Bronchial epithelial cell (primary cell): ENCODE results near the gene ARSD. TPM values are rescaled to one million over a fixed set of nuclear protein-coding genes. Genes with fewer than 3 reads are reported as not detected.

Experiments used
- DNase-seq: peaks from one replicate; pipeline ENCODE4 v3.0.0-alpha.2; 2010; ENCODE audit warnings: low read depth
- FAIRE-seq: peaks from 2 replicates; lab custom pipeline; 2011; peaks lifted over from hg19 to GRCh38; lab: Jason Lieb, UNC
- H3K27me3 ChIP-seq: 2 replicates; pipeline ENCODE4 v1.5.1; 2011; ENCODE audit warnings: low read length; ENCODE audit not compliant: control insufficient read depth, insufficient read depth
- H3K36me3 ChIP-seq: 2 replicates; pipeline ENCODE4 v1.5.1; 2011; ENCODE audit warnings: low read length; ENCODE audit not compliant: control insufficient read depth, insufficient read depth
- H3K4me3 ChIP-seq: 2 replicates; pipeline ENCODE4 v1.5.1; 2011; ENCODE audit warnings: mild to moderate bottlenecking, low read depth, low read length, control low read depth
- total RNA-seq: library from RNA; depleted of rRNA; stranded (reverse); fragments of >200 nt; gene quantifications from 2 replicates; pipeline ENCODE4 v1.2.1, GENCODE V29; 2014
- TF ChIP-seq, protein P1 (sequence below): IDR thresholded peaks from 2 replicates; pipeline ENCODE4 v1.5.1; 2011; ENCODE audit warnings: mild to moderate bottlenecking, moderate library complexity, low read length, control low read depth, inconsistent platforms; ENCODE audit not compliant: insufficient read depth, severe bottlenecking

The ARSD gene
- total RNA-seq, 1 donor from 2014 or later, result 11.8 TPM

DNA sequence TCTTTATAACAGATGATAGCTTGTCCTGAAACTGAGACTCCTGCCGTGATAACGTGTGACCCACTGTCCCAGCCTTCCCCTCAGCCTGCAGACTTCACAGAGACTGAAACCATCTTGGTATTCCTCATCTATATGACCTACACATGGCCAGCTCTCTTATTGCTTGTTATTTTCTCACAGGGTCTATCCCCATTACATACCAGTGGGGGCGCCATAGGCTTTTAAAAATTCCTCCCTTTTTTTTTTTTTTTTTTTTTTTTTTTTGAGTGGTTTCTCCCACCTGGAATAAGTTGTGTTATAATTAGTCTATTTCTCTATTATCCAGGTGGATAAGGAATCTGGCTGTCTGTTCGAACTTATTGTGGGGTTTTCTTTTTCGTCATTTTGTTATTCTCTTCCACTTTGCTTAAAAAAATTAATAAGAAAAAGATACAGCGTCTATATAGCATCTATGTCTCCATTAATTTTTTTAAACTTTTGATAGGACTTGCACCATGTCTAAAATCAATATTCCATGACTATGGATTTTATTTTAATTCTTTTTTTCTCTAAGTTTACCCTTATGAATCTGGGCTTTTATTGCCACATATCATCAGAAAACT, 53.2 kb downstream of the ARSD start:
- Histone ChIP-seq H3K27me3 (no peaks in the 10 kb centered on the region), H3K36me3 (no peaks in the 10 kb centered on the region), H3K4me3 (no peak overlapping the region)
- no peak for DNase-seq
- no peak for FAIRE-seq
- TF ChIP-seq, protein P1, sequence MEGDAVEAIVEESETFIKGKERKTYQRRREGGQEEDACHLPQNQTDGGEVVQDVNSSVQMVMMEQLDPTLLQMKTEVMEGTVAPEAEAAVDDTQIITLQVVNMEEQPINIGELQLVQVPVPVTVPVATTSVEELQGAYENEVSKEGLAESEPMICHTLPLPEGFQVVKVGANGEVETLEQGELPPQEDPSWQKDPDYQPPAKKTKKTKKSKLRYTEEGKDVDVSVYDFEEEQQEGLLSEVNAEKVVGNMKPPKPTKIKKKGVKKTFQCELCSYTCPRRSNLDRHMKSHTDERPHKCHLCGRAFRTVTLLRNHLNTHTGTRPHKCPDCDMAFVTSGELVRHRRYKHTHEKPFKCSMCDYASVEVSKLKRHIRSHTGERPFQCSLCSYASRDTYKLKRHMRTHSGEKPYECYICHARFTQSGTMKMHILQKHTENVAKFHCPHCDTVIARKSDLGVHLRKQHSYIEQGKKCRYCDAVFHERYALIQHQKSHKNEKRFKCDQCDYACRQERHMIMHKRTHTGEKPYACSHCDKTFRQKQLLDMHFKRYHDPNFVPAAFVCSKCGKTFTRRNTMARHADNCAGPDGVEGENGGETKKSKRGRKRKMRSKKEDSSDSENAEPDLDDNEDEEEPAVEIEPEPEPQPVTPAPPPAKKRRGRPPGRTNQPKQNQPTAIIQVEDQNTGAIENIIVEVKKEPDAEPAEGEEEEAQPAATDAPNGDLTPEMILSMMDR, result no peak

DNA sequence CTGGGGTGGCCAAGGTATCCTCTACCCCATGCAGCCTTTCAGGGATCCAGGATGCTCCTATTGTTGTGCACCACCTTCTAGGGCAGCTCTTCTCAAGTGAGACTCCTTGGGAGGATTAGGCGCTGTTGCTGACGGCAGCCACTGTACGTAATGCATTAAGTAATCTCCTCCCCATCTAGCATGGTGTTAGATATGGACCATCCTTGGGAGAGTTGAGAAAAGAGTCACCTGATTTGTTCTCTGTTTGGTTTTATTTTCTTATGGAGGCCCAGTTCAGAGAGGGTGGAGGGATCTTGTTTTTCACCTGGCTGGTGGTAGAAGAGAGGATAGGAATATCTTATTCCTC, 54.0 kb downstream of the ARSD start:
- TF ChIP-seq, protein P1, result no peak
- H3K36me3 ChIP-seq, result no peaks in the 10 kb centered on the region
- FAIRE-seq (no peak), DNase-seq (no peak)
- no peaks in the 10 kb centered on the region for H3K27me3 ChIP-seq
- no peak overlapping the region for H3K4me3 ChIP-seq

DNA sequence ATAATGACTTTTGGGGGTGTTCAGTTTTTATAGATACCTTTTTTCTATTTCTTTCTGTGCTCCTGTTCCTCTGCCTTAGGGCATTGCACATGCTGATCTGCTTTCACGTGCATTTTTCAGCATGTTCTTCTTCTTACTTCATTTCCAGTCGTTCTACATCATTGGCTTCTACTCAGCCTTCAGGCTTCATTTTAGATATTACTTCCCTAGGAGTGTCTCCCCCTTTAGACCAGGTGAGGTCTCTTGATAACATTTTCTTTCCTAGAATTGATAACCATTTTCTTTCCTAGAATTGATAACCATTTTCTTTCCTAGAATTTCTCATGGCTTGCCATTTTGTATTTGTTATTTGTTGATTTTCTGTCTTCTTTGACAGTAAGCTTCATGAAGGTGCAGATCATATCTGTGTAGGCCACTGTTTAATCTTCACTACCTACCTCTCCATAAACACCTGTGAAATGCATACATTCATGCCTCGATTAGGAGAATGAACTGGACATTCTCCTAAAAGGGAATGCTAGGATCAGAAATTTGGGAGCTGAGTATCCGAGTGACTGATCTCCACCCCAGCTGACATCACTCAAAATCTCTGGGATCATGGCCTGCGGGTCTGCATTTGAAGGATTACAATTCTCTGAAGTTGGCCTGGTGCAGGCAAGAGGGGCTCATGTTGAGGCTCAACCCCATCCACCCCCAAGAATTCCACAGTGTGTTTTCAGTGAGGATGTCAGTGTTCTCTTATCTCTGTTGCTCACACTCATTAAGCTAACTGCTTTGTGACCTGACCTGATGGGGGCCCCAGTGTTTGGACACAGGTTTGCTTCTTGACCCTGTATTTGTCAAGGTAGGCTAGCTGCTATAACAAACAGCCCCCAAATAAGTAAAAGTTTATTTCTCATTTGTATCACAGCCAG, 54.7 kb downstream of the ARSD start:
- Histone ChIP-seq H3K27me3 (no peaks in the 10 kb centered on the region), H3K4me3 (no peak overlapping the region), H3K36me3 (no peaks in the 10 kb centered on the region)
- DNase-seq (no peak), FAIRE-seq (no peak)
- TF ChIP-seq, protein P1, result no peak

DNA sequence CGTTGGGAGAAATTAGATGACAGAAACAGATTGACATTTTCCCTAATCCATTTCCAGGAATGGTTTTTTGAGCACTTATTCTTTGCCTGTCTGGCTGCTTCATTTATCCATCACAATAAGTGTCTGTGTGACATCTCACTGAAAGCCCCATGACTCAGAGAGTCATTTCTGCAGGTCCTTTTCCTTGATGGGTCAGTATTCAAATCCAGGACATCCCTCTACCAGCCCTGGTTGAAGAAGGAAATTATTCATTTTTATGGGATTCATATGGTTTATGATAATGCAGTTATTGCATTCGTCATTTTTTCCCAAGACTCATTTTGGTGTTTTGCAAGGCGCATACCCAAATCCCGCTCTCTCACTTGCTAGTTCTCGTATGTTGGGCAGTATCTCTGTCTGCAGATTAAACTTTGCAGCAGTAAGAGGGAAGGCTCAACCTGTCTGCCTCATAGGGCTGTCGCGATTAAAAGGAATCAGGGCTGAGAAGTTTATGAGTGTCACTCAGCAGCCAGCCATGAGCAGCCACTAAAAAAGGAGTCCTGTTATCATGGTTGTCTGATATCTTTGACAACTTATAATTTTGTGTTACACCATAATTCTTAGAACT, 56.4 kb downstream of the ARSD start:
- DNase-seq, result no peak
- no peaks in the 10 kb centered on the region for H3K36me3 ChIP-seq
- no peak overlapping the region for H3K4me3 ChIP-seq
- TF ChIP-seq, protein P1, result no peak
- no peak for FAIRE-seq
- H3K27me3 ChIP-seq, result no peaks in the 10 kb centered on the region

GRCh38 chrX:2871831-2872230, 57.3 kb downstream of the ARSD start:
- FAIRE-seq (no peak), DNase-seq (no peak)
- no peaks in the 10 kb centered on the region for H3K36me3 ChIP-seq
- H3K4me3 ChIP-seq, result no peak overlapping the region
- TF ChIP-seq, protein P1, result no peak
- H3K27me3 ChIP-seq, result no peaks in the 10 kb centered on the region
